HepG2 (cell line): ENCODE measurements around the gene SLC25A17.

ENCODE experiments used
- CHD4 ChIP-seq: fragments of 200-600 bp; sonication (generic); IDR thresholded peaks from 2 replicates; pipeline ENCODE4 v1.7.0; 2017; ENCODE audit warnings: mild to moderate bottlenecking, low read length, borderline replicate concordance
- FOSL1 ChIP-seq: sonication (generic); formaldehyde crosslinking; IDR thresholded peaks from 2 replicates; pipeline ENCODE4 v1.9.0; 2021; ENCODE audit warnings: missing genetic modification reagents, borderline replicate concordance
- GABPA ChIP-seq, 2 experiments: IDR thresholded peaks; 2 replicates each; pipeline ENCODE4 v1.6.1; 2011 to 2016; ENCODE audit warnings: low read depth in 2 of 2, low read length in 1 of 2, missing biosample characterization in 1 of 2, missing genetic modification characterization in 1 of 2
- NFIB ChIP-seq: sonication (generic); formaldehyde crosslinking; IDR thresholded peaks from 2 replicates; pipeline ENCODE4 v1.9.0; 2021; ENCODE audit warnings: missing genetic modification reagents, mild to moderate bottlenecking, borderline replicate concordance
- TAF1 ChIP-seq: sonication (generic); formaldehyde crosslinking; IDR thresholded peaks from 2 replicates; pipeline ENCODE4 v1.4.0; 2020; ENCODE audit warnings: missing genetic modification reagents
- TBL1XR1 ChIP-seq: fragments of 150-350 bp; IDR thresholded peaks from 2 replicates; pipeline ENCODE4 v1.6.1; 2014; ENCODE audit warnings: borderline replicate concordance, low read length; ENCODE audit not compliant: partially characterized antibody
- ZNF253 ChIP-seq: sonication (generic); formaldehyde crosslinking; IDR thresholded peaks from 2 replicates; pipeline ENCODE4 v1.8.0; 2022; ENCODE audit warnings: mild to moderate bottlenecking, missing genetic modification reagents, borderline replicate concordance
- ZNF589 ChIP-seq: sonication (generic); formaldehyde crosslinking; conservative IDR thresholded peaks from 2 replicates; pipeline ENCODE4 v1.8.0; 2022; ENCODE audit warnings: mild to moderate bottlenecking, moderate library complexity, missing genetic modification reagents
- TF ChIP-seq, protein P1 (sequence below): sonication (generic); formaldehyde crosslinking; IDR thresholded peaks from 2 replicates; pipeline ENCODE4 v1.5.0; 2020; ENCODE audit warnings: mild to moderate bottlenecking, missing genetic modification reagents, moderate library complexity

GRCh38 chr22:40791241-40791640, 27.9 kb downstream of the SLC25A17 start:
- no peak for TF ChIP-seq ZNF253
- TF ChIP-seq, protein P1, sequence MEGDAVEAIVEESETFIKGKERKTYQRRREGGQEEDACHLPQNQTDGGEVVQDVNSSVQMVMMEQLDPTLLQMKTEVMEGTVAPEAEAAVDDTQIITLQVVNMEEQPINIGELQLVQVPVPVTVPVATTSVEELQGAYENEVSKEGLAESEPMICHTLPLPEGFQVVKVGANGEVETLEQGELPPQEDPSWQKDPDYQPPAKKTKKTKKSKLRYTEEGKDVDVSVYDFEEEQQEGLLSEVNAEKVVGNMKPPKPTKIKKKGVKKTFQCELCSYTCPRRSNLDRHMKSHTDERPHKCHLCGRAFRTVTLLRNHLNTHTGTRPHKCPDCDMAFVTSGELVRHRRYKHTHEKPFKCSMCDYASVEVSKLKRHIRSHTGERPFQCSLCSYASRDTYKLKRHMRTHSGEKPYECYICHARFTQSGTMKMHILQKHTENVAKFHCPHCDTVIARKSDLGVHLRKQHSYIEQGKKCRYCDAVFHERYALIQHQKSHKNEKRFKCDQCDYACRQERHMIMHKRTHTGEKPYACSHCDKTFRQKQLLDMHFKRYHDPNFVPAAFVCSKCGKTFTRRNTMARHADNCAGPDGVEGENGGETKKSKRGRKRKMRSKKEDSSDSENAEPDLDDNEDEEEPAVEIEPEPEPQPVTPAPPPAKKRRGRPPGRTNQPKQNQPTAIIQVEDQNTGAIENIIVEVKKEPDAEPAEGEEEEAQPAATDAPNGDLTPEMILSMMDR = no peak
- TF ChIP-seq TAF1 = no peak
- TF ChIP-seq CHD4 = no peak
- TF ChIP-seq FOSL1 (CRISPR knock-in tag) = no peak
- TF ChIP-seq ZNF589 (CRISPR knock-in tag) = no peak
- no peak for TF ChIP-seq TBL1XR1
- TF ChIP-seq GABPA (IDR thresholded peaks at IDR 0.05; ENCODE audit: low read depth, low read length) = no peak
- TF ChIP-seq GABPA (CRISPR knock-in tag; IDR thresholded peaks at IDR 0.05; ENCODE audit: low read depth) = no peak
- TF ChIP-seq NFIB (CRISPR knock-in tag) = no peak
